ENCODE data around the gene ZDHHC7. TPM values are rescaled to one million over a fixed set of nuclear protein-coding genes. Genes with fewer than 3 reads are reported as not detected.

Gene ZDHHC7
- total RNA-seq, 3 donors from 2014 or later = 38.7 to 69.6 (median 41.1) TPM

GRCh38 chr16:85042606-85043005, 31.3 kb upstream of the ZDHHC7 start:
- Histone ChIP-seq H3K36me3 (no peaks in the 10 kb centered on the region), H3K27ac (no peak overlapping the region), H3K27me3 (no peaks in the 10 kb centered on the region), H3K4me3 (no peak overlapping the region), H3K4me1 (no peaks in the 10 kb centered on the region), H3K9me3 (no peaks in the 10 kb centered on the region)
- TF ChIP-seq CTCF (IDR thresholded peaks at IDR 0.05) (no peak), POLR2AphosphoS5 (IDR thresholded peaks at IDR 0.05) (no peak)
- intact Hi-C loops (cut with DNase I; ENCODE audit: low total_unique reads) = no loop called here
- no peak for DNase-seq (ENCODE audit: low spot score in 2 of 2)

- TF ChIP-seq POLR2A (IDR thresholded peaks at IDR 0.05) (no peak), CTCF (IDR thresholded peaks at IDR 0.05) (no peak), POLR2AphosphoS5 (IDR thresholded peaks at IDR 0.05) (no peak)
- no peaks in the 10 kb centered on the region for H3K4me1 ChIP-seq
- no peaks in the 10 kb centered on the region for H3K36me3 ChIP-seq
- DNase-seq (ENCODE audit: low spot score in 2 of 2) = no peak
- H3K27ac ChIP-seq = no peak overlapping the region
- intact Hi-C loops (cut with DNase I; ENCODE audit: low total_unique reads) = no loop called here
- no peaks in the 10 kb centered on the region for H3K27me3 ChIP-seq
- H3K9me3 ChIP-seq = no peaks in the 10 kb centered on the region
- H3K4me3 ChIP-seq = no peak overlapping the region
Observed at GRCh38 chr16:85042167-85042526, 30.8 kb upstream of the ZDHHC7 start.

- Histone ChIP-seq H3K27me3 (no peaks in the 10 kb centered on the region), H3K4me1 (no peaks in the 10 kb centered on the region), H3K9me3 (no peaks in the 10 kb centered on the region), H3K4me3 (no peak overlapping the region), H3K27ac (no peak overlapping the region), H3K36me3 (no peaks in the 10 kb centered on the region)
- intact Hi-C loops (cut with DNase I; ENCODE audit: low total_unique reads) = no loop called here
- TF ChIP-seq POLR2A (IDR thresholded peaks at IDR 0.05) (no peak), POLR2AphosphoS5 (IDR thresholded peaks at IDR 0.05) (no peak), CTCF (IDR thresholded peaks at IDR 0.05) (no peak)
- DNase-seq (ENCODE audit: low spot score in 2 of 2) = no peak
Observed at GRCh38 chr16:85041219-85042166, 30.2 kb upstream of the ZDHHC7 start.

- DNase-seq (ENCODE audit: low spot score in 2 of 2) = no peak
- intact Hi-C loops (cut with DNase I; ENCODE audit: low total_unique reads) = no loop called here
- no peak overlapping the region for H3K27ac ChIP-seq
Observed at GRCh38 chr16:85040685-85041084, 29.4 kb upstream of the ZDHHC7 start.

More at GRCh38 chr16:85040685-85041084, 29.4 kb upstream of the ZDHHC7 start:
- Histone ChIP-seq H3K36me3 (no peaks in the 10 kb centered on the region), H3K27me3 (no peaks in the 10 kb centered on the region), H3K4me3 (no peak overlapping the region), H3K9me3 (no peaks in the 10 kb centered on the region), H3K4me1 (no peaks in the 10 kb centered on the region)
- TF ChIP-seq POLR2A (IDR thresholded peaks at IDR 0.05) = no peak
- no peak for TF ChIP-seq CTCF (IDR thresholded peaks at IDR 0.05)
- TF ChIP-seq POLR2AphosphoS5 (IDR thresholded peaks at IDR 0.05) = no peak
